ENCODE measurements around the gene NUP88.
A peak's percentile ranks its signal among the peaks of the same experiment; 100 is the strongest.
"Not testable (repeated sequence)": the region's sequence is repeated elsewhere in the genome, so short reads cannot be mapped to it uniquely, and the experiment has no call there.

Gene NUP88

GRCh38 chr17:5419356-5419958, at the start of gene NUP88:
Gene NUP88 (minus strand): TSS chr17:5419662. CDS start chr17:5419650, 12 bp downstream.
- DNase-seq: peak; percentile 97

- DNase-seq: no peak
These were observed 48.6 kb upstream of the NUP88 start for GRCh38 chr17:5468075-5468473.

GRCh38 chr17:5467416-5467815, 48.0 kb upstream of the NUP88 start:
- DNase-seq: no peak

DNA sequence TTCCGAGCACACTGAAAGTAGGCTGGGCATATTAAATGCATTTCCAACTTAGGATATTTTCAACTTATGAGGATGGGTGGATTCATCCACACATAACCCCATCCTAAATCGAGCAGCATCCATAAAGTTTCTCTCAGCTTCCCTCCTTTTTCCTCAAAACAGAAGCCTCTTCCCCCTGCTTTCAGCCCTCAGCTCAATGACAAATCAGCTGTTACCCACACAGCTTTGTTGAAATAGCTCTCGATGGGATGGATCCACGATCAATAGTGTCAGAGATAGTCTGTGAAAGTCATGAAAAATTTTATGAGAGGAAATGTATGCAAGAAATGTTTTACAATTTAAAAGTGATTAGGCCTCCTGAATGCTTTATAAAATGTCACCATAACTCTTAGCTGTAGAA, 46.8 kb upstream of the NUP88 start:
- no peak for DNase-seq

DNA sequence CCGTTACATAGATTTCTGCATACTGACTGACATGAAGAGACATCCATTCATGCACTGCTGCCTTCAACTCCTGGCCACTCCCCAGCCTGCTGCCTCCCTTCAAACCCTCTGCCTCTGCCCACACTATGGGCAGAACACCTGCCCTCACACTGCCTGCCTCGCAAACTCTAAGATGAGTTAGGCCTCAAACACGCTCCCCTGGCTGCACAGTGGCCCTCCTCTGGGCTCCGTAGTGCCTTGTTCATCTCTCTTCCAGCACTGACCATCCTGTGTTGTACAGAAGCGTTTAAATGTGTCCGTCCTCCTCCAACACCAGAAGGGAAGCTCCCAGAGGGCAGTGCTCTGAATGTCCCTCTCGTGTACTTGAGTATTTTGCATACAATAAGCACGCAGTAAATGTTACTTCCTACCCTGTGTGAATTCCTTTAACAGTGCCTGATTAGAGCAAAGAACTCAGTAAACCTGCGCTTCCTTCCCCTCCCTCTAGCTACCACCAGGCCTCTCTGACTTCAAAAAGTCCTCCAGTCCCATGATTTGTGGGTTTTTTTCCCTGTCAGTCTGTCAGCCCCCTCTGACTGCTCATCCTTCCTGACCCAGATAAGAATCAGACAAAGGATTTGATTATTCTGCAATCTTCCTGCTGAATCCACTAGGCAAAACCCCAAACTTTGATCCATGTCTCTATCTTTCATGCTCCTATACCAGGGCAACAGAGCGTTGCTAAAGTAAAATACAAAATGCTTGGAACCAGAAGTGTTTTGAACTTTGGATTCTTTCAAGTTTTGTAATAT, 45.5 kb upstream of the NUP88 start:
- no peak for DNase-seq

DNA sequence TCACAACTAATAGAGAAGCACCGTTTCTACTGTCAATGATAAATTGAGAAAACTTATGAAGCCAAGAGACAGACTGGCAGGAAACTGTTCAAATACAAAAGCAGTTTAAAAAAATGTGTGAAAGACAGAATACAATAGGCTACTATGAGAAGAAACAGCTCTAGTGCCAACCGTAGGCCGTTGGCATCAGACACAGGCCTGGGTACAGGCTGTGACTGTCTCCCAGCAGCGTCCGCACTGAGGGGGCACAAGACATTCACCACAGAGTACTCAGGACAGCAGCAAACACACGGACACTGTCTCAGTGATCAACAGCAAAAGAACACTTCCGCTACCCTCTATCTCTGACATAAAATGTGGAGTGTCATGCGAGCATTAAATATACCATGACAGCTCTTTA, 27.3 kb upstream of the NUP88 start:
- no peak for DNase-seq

GRCh38 chr17:5444209-5444608, 24.7 kb upstream of the NUP88 start:
- DNase-seq: no peak

- DNase-seq: no peak
These were observed 24.3 kb upstream of the NUP88 start for GRCh38 chr17:5443728-5444127.

- DNase-seq: no peak
These were observed 19.9 kb upstream of the NUP88 start for GRCh38 chr17:5439446-5439764.

DNA sequence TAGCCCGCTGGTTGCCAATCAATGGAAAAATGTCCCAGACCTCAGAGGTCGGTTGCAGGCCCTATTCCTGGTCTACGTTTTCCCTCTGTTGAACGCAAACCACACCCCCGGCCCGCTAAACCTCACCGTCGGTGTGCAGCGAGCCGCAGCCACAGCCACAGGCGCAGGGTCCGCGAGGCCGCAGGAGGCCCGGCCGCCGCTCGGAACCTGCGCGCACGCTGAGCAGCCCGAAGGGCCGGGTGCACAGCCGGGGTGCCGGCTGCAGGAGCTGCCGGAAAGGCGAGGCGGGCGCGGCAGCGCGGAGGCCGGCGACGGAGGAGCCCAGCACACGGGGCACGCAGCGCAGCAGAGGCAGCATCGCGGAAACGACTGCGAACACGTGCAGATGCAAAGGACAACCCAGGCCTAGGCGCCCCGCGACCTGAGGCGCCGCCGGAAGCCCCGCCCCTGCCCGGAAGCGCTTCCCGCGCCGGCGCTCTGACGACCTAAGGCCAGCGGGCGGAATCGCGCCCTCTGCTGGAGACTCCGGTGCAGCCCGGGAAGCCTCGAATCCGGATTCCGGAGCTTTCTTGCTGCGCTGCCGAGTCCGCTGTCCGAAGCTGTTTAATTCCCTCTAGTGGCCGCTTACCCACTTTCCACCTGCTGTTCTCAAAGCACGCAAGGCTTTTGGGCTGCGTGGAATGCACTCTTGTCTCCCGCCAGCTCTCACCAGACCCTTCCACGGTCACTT, 19.4 kb upstream of the NUP88 start, which contains the start of gene C1QBP:
TSS of gene C1QBP (minus strand) at position 440 of the 730 bp plus-strand sequence. CDS start at position 358, 82 bp downstream.
- DNase-seq: peak; percentile 93

GRCh38 chr17:5437721-5438317, 18.4 kb upstream of the NUP88 start:
- peak; percentile 24 for DNase-seq

DNA sequence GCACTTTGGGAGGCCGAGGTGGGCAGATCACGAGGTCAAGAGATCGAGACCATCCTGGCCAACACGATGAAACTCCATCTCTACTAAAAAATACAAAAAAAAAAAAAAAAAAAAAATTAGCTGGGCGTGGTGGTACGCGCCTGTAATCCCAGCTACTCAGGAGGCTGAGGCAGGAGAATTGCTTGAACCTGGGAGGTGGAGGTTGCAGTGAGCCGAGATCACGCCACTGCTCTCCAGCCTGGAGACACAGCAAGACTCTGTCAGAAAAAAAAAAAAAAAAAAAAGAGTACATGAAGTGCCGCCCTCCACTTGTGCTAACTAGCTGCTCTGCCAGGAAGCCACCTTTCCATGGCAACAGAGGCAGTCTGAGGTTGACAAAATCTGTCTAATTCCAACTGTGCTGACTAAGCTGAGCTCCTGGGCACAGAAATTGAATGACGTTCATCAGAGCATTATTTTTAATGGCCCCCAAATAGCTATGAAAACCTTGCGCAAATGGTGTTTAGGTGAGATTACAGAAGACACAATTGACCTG, 16.4 kb upstream of the NUP88 start:
- not testable (repeated sequence) for DNase-seq

GRCh38 chr17:5434984-5435383, 15.5 kb upstream of the NUP88 start:
- DNase-seq: no peak

GRCh38 chr17:5431949-5432556, 12.6 kb upstream of the NUP88 start:
- DNase-seq: no peak

GRCh38 chr17:5431234-5431633, 11.8 kb upstream of the NUP88 start:
- DNase-seq: not testable (repeated sequence)

GRCh38 chr17:5430413-5430999, 11.0 kb upstream of the NUP88 start:
- DNase-seq: no peak

- no peak for DNase-seq
These were observed 9.9 kb upstream of the NUP88 start for GRCh38 chr17:5429191-5429887.

GRCh38 chr17:5425826-5426225, 6.4 kb upstream of the NUP88 start:
- no peak for DNase-seq

- no peak for DNase-seq
These were observed 5.4 kb upstream of the NUP88 start for GRCh38 chr17:5424909-5425308.

DNA sequence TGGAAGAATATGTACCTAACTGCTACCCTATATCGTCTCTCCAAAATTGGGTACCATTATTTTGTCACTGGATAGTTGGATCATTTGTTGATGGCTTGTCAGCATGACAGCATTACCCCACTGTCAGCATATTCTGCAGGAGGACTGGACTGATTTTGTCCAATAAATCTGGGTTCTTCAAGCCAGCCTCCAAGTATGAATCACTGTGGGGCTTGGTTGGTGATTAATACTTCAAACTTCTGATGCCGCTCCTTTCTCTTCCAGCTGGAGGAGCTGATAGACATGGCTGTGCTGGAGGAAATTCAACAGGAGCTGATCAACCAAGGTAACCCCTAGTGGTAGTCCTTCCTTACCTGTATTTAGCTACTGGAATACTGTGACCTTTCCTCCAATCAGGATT, 3.0 kb upstream of the NUP88 start:
- DNase-seq: no peak

DNA sequence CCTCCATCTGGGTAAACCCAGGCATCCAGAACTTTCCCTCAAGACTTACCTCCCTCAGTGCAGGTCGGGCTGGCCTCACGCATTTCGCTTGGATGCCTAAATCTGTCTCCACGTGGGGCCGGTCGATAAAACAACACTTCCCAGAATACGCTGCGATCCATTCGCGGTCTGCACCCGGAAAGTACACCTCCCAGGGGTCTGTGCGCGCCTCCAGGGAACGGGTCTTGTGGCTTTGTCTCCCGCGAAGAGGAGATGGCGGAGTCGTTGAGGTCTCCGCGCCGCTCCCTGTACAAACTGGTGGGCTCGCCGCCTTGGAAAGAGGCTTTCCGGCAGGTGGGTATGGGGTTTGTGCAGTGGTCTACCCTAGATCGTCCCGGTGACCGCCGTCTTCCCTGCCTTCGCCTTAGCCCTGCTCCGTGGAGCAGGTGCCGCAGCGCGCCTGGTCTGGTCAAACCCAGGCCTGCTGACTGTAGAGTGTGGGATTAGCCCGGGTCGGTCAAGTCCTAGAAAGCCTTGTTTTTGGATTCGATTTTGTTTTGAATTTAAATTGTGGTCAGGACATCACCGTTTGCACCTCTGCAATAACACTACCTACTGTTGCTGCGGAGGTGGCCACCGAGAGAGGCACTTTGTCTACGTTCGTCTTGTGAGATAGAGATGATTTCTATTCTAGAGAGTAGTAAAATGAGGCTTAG, 644 bp upstream of the NUP88 start, which contains the start of gene RPAIN:
TSS of gene RPAIN (plus strand) at position 224 of the 695 bp plus-strand sequence. CDS start at position 253, 29 bp downstream.
- DNase-seq: peak; percentile 91

Measured in T1000 (cell line).